Caco-2 (cell line): ENCODE measurements around the gene TXNRD2. TPM values are rescaled to one million over a fixed set of nuclear protein-coding genes. Genes with fewer than 3 reads are reported as not detected.

Experiments used
- BruUV-seq: library from RNA; stranded (reverse); fragments of 400-500 nt; replicated peaks from 2 replicates; lab custom pipeline; 2021; lab: Mats Ljungman, UMichigan
- CTCF ChIA-PET: fragments of 300-600 bp; sonication (Branson Sonifier 250); formaldehyde crosslinking; loops from one replicate; lab custom pipeline; 2022; ENCODE audit warnings: antibody characterized with exemption; lab: Charles Lee
- POLR2A ChIA-PET: fragments of 300-600 bp; sonication (Branson Sonifier 250); formaldehyde crosslinking; loops from one replicate; lab custom pipeline; 2022; ENCODE audit warnings: antibody characterized with exemption; lab: Charles Lee
- DNase-seq, 2 experiments: peaks; one replicate each; pipeline versions ENCODE4 v3.0.0 to v3.0.0-alpha.2; 2020 to 2022
- H3K27me3 ChIP-seq: replicated peaks from 2 replicates; pipeline ENCODE4 v1.6.0; 2011; ENCODE audit warnings: low read length; ENCODE audit not compliant: control insufficient read depth, insufficient read depth
- H3K36me3 ChIP-seq: 2 replicates; pipeline ENCODE4 v1.5.1; 2011; ENCODE audit warnings: low read length; ENCODE audit not compliant: control insufficient read depth, insufficient read depth
- H3K4me1 ChIP-seq: fragments of 250-450 bp; sonication (Bioruptor Pico); 2 replicates; pipeline ENCODE4 v1.5.1; 2020; ENCODE audit warnings: mild to moderate bottlenecking
- H3K4me3 ChIP-seq: 2 replicates; pipeline ENCODE4 v1.5.1; 2011; ENCODE audit warnings: low read depth, mild to moderate bottlenecking, control low read depth, low read length
- H3K9me3 ChIP-seq: fragments of 250-450 bp; sonication (Bioruptor Pico); 2 replicates; pipeline ENCODE4 v1.5.1; 2020; ENCODE audit warnings: mild to moderate bottlenecking, moderate library complexity
- H3K27ac Mint-ChIP-seq: one replicate; pipeline ENCODE4 v1.8.0; 2022; ENCODE audit warnings: mixed read lengths; ENCODE audit not compliant: unreplicated experiment
- H3K27me3 Mint-ChIP-seq: one replicate; pipeline ENCODE4 v1.8.0; 2022; ENCODE audit warnings: mixed read lengths; ENCODE audit not compliant: insufficient read depth, unreplicated experiment
- H3K36me3 Mint-ChIP-seq: one replicate; pipeline ENCODE4 v1.8.0; 2022; ENCODE audit warnings: mild to moderate bottlenecking, mixed read lengths; ENCODE audit not compliant: insufficient read depth, unreplicated experiment
- H3K4me1 Mint-ChIP-seq: one replicate; pipeline ENCODE4 v1.8.0; 2022; ENCODE audit warnings: low read depth, mixed read lengths; ENCODE audit not compliant: unreplicated experiment
- H3K4me3 Mint-ChIP-seq: one replicate; pipeline ENCODE4 v1.8.0; 2022; ENCODE audit warnings: mild to moderate bottlenecking, moderate library complexity, mixed read lengths; ENCODE audit not compliant: unreplicated experiment
- H3K9me3 Mint-ChIP-seq: one replicate; pipeline ENCODE4 v1.8.0; 2022; ENCODE audit warnings: mixed read lengths; ENCODE audit not compliant: unreplicated experiment
- CTCF ChIP-seq, 2 experiments: fragments of 200-600 bp in 1 of 2; IDR thresholded peaks; 1 replicate in 1 of 2; 2 replicates in 1 of 2; pipeline versions ENCODE4 v1.5.1 to v1.8.0; 2011 to 2022; ENCODE audit warnings: antibody characterized with exemption in 1 of 2, control low read depth in 1 of 2, inconsistent platforms in 1 of 2, low read depth in 1 of 2, low read length in 1 of 2, mild to moderate bottlenecking in 1 of 2, moderate library complexity in 1 of 2; ENCODE audit not compliant: insufficient read depth in 1 of 2, severe bottlenecking in 1 of 2, unreplicated experiment in 1 of 2
- intact Hi-C: fragments of 100-400 bp; cut with micrococcal nuclease; formaldehyde crosslinking; loops from one replicate; pipeline ENCODE4 v1.10.0; 2022; ENCODE audit not compliant: unreplicated experiment
- total RNA-seq: library from RNA; stranded (reverse); gene quantifications from 2 replicates; pipeline ENCODE4 v1.2.3, GENCODE V29; 2022

The TXNRD2 gene
- total RNA-seq, 1 experiment from 2014 or later, result 44.8 TPM

- ChIA-PET CTCF (no interaction called here), POLR2A (no interaction called here)
- no peaks in the 10 kb centered on the region; the same call in 1 of the 2 replicates for H3K36me3 ChIP-seq
- intact Hi-C loops, result no loop called here
- H3K4me1 ChIP-seq, result peaks cover 6% of the 10 kb centered on the region; the same call in 1 of the 2 replicates
- Mint-ChIP-seq H3K27ac (no peak overlapping the region), H3K27me3 (no peaks in the 10 kb centered on the region), H3K4me3 (no peak overlapping the region), H3K36me3 (peaks cover 30% of the 10 kb centered on the region), H3K9me3 (no peaks in the 10 kb centered on the region), H3K4me1 (peaks cover 7% of the 10 kb centered on the region)
- TF ChIP-seq CTCF (IDR thresholded peaks at IDR 0.05; ENCODE audit: insufficient read depth in 1 of 2, low read depth in 1 of 2, low read length in 1 of 2, severe bottlenecking in 1 of 2, unreplicated experiment in 1 of 2), result no peak
- BruUV-seq, result no TSS peak
- H3K9me3 ChIP-seq, result no peaks in the 10 kb centered on the region
- H3K4me3 ChIP-seq, result no peak overlapping the region
- no peaks in the 10 kb centered on the region for H3K27me3 ChIP-seq
- DNase-seq, result no peak
These were observed 32.1 kb upstream of the TXNRD2 start for GRCh38 chr22:19973551-19974267.

GRCh38 chr22:19972652-19973550, 31.3 kb upstream of the TXNRD2 start:
- Mint-ChIP-seq H3K4me1 (peaks cover 7% of the 10 kb centered on the region), H3K36me3 (peaks cover 28% of the 10 kb centered on the region), H3K27ac (no peak overlapping the region), H3K4me3 (no peak overlapping the region), H3K27me3 (no peaks in the 10 kb centered on the region), H3K9me3 (no peaks in the 10 kb centered on the region)
- TF ChIP-seq CTCF (IDR thresholded peaks at IDR 0.05; ENCODE audit: insufficient read depth in 1 of 2, low read depth in 1 of 2, low read length in 1 of 2, severe bottlenecking in 1 of 2, unreplicated experiment in 1 of 2), result no peak
- no TSS peak for BruUV-seq
- DNase-seq, result no peak
- Histone ChIP-seq H3K36me3 (peaks cover 1% of the 10 kb centered on the region; the same call in 1 of the 2 replicates), H3K9me3 (no peaks in the 10 kb centered on the region), H3K27me3 (no peaks in the 10 kb centered on the region), H3K4me1 (peaks cover 6% of the 10 kb centered on the region; the same call in 1 of the 2 replicates), H3K4me3 (no peak overlapping the region)
- intact Hi-C loops, result no loop called here
- ChIA-PET CTCF (no interaction called here), POLR2A (interaction anchor here (0.6 kb wide), 1 partner anchor 96 kb away, joined by 3 read pairs; no protein-coding TSS in a partner anchor)

DNA sequence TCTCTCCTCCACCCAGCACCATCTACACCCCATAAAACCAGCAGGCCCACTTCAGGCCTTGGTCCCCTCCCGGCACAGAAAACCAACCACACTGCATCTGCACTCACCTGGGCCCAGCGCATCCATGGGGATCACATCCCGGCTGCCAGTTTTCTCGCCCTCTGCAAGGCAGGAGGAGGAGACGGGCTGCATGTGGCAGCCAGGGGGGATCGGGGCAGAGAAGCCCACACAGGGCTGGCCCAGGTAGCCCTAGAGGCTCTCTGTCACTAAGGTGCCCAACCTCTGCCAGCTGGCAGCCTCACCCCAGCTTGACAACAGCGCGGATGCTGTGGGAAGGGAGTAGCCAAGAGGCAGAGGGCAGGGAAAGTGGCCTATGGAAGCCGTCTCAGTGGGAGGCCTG, 30.6 kb upstream of the TXNRD2 start:
- intact Hi-C loops, result no loop called here
- peaks cover 24% of the 10 kb centered on the region for H3K36me3 Mint-ChIP-seq
- no peak overlapping the region for H3K27ac Mint-ChIP-seq

More for the DNA sequence above, 30.6 kb upstream of the TXNRD2 start:
- POLR2A ChIA-PET, result interaction anchor here (0.6 kb wide), 1 partner anchor 96 kb away, joined by 3 read pairs; no protein-coding TSS in a partner anchor
- H3K9me3 Mint-ChIP-seq, result no peaks in the 10 kb centered on the region
- H3K4me1 Mint-ChIP-seq, result peaks cover 7% of the 10 kb centered on the region
- BruUV-seq, result no TSS peak
- Histone ChIP-seq H3K4me1 (peaks cover 6% of the 10 kb centered on the region; the same call in 1 of the 2 replicates), H3K9me3 (no peaks in the 10 kb centered on the region), H3K36me3 (peaks cover 2% of the 10 kb centered on the region; the same call in 1 of the 2 replicates), H3K4me3 (no peak overlapping the region), H3K27me3 (no peaks in the 10 kb centered on the region)
- TF ChIP-seq CTCF (IDR thresholded peaks at IDR 0.05; ENCODE audit: insufficient read depth in 1 of 2, low read depth in 1 of 2, low read length in 1 of 2, severe bottlenecking in 1 of 2, unreplicated experiment in 1 of 2), result no peak
- no peaks in the 10 kb centered on the region for H3K27me3 Mint-ChIP-seq
- no peak for DNase-seq
- CTCF ChIA-PET, result interaction anchor here (2.3 kb wide), 1 partner anchor 41 kb away, joined by 17 read pairs; no protein-coding TSS in a partner anchor
- no peak overlapping the region for H3K4me3 Mint-ChIP-seq
